ENCODE results near the gene ERC2.

ERC2 gene

GRCh38 chr3:55588146-55588765 lies 880.0 kb downstream of the ERC2 start:
- Mint-ChIP-seq H3K36me3 (ENCODE audit: low read depth) (no peaks in the 10 kb centered on the region), H3K9me3 (no peaks in the 10 kb centered on the region), H3K27ac (no peak overlapping the region), H3K4me3 (no peak overlapping the region), H3K4me1 (ENCODE audit: low read depth) (no peaks in the 10 kb centered on the region), H3K27me3 (ENCODE audit: low read depth) (no peaks in the 10 kb centered on the region)

DNA sequence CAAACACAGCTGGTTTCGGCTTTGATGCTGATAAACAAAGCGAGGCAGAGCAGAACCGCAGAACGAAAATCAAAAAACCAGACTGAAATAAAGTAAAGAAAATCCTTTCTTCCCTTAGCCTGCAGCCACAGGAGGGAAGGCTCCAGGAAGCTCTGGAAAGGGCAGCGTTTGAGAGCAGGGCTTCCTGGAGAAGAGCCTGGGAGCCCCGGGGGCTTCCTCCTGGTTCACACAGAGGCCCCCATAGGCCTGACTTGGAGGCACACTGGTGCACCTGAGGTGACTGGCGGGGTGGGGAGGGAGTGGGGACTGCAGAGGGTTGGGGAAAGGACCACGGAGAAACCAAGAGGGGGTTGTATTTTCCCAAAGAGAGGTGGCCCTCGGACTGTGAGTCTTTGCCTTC lies 882.4 kb downstream of the ERC2 start:
- Mint-ChIP-seq H3K36me3 (ENCODE audit: low read depth) (no peaks in the 10 kb centered on the region), H3K9me3 (no peaks in the 10 kb centered on the region), H3K27me3 (ENCODE audit: low read depth) (no peaks in the 10 kb centered on the region), H3K4me1 (ENCODE audit: low read depth) (no peaks in the 10 kb centered on the region), H3K4me3 (no peak overlapping the region), H3K27ac (no peak overlapping the region)

DNA sequence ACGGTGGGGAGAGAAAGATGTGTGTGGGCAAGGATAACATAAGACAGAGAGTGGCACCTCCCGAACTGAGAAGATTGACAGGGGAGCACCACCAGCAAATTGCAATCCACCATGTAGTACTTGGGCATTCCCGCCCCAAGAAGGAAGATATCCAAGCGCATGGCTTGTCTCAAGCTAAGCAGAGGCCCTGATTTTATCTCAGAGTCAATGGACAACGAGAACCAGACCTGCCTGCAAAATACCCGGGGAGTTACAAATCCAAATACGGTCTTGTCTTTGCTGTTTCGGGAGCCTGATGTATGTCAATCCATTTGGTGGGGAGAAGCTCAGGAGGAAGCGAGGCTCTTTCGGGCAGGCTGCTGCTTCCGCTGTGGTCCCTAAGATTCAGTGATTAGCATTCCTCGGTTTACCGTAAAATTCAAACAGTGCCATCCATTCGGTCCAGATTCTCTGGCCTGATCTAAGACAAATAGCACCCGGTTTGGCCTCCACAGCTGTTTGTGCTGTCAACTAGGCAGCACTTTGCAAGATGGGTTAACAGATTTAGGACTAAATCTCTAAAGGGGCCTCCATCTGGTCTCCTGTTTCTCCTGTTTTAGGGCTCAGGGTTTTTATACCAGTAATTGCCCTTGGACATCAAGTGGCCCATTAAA lies 883.4 kb downstream of the ERC2 start:
- Mint-ChIP-seq H3K9me3 (no peaks in the 10 kb centered on the region), H3K27me3 (ENCODE audit: low read depth) (no peaks in the 10 kb centered on the region), H3K4me1 (ENCODE audit: low read depth) (no peaks in the 10 kb centered on the region), H3K27ac (no peak overlapping the region), H3K4me3 (no peak overlapping the region), H3K36me3 (ENCODE audit: low read depth) (no peaks in the 10 kb centered on the region)

GRCh38 chr3:55584030-55584429 lies 884.2 kb downstream of the ERC2 start:
- H3K4me3 Mint-ChIP-seq = no peak overlapping the region
- no peak overlapping the region for H3K27ac Mint-ChIP-seq
- no peaks in the 10 kb centered on the region for H3K4me1 Mint-ChIP-seq (ENCODE audit: low read depth)
- H3K27me3 Mint-ChIP-seq (ENCODE audit: low read depth) = no peaks in the 10 kb centered on the region
- H3K9me3 Mint-ChIP-seq = no peaks in the 10 kb centered on the region
- H3K36me3 Mint-ChIP-seq (ENCODE audit: low read depth) = no peaks in the 10 kb centered on the region

DNA sequence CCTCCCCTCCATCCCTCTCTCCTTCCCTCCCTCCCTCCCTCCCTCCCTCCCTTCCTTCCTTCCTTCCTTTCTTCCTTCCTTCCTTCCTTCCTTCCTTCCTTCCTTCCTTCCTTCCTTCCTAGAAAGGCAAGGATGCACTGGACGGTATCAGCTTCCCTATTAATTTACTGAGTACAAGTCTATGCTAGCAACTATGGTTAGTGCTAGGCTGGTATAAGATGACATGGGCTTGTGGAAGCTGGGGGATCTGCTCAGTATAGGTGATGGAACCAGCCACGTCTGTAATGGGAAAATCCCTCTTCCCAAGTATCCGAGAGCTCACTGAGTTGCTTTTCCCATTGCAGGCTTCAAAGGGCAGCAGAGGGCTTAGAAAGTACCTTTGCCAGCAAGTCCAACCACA lies 884.8 kb downstream of the ERC2 start:
- H3K4me3 Mint-ChIP-seq = no peak overlapping the region
- H3K36me3 Mint-ChIP-seq (ENCODE audit: low read depth) = no peaks in the 10 kb centered on the region
- H3K4me1 Mint-ChIP-seq (ENCODE audit: low read depth) = no peaks in the 10 kb centered on the region
- no peak overlapping the region for H3K27ac Mint-ChIP-seq
- no peaks in the 10 kb centered on the region for H3K27me3 Mint-ChIP-seq (ENCODE audit: low read depth)
- no peaks in the 10 kb centered on the region for H3K9me3 Mint-ChIP-seq

DNA sequence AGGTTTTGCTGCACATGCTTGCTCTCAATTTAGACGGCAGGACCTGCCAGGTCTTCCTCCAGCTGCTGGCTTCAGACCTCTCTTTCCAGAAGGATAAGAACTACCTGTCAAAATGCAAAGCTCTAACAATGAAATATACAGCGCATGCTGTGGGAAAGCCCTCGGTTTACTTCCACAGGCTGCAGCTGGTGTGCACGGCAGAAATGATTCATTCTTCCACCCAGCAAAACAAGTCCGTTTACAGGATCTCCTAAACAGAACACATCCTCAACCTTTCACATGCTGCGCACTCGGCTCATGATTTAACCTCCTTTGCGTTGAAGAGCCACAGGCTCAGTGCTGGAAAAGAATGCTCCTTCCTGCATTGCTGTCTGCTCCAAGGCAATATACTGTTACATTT lies 888.8 kb downstream of the ERC2 start:
- H3K9me3 Mint-ChIP-seq = no peaks in the 10 kb centered on the region

DNA sequence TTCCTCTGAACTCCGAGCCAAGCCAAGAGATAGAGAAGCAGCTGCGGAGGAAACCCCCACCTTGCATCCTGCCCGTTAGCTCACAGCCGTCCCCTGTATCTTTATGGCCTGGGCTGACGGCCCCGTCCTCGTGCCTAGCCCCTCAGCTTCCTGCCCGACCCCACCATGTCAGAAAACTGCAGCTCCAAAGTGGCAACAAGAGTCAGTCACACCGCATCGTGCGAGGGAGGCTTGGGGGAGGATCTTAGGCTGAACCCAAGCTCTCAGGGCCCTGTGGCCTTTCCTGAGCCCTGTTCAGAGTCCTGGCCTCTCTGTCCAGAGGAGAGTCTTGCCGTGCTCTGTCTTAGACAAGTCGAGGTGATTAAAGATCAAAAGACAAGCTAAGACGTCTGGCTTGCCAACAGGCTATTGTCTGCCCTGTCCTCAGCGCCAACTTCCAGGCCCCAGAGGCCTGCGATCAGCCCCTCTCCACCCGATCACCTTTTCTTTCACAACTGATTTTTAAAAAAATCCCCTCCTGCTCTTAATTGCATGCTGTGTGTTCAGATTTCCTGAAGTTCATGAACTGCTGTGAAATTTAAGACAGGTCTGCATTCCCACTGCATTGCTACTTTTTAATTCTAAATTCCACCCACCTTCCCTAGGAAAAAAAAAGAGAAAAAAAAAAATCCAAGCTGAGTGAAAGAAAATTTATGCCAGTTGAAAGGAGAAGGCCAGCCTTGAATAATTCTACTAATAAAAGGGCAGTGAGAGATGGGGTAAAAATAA lies 891.5 kb downstream of the ERC2 start:
- H3K27me3 Mint-ChIP-seq (ENCODE audit: low read depth) = no peaks in the 10 kb centered on the region
- no peaks in the 10 kb centered on the region for H3K4me1 Mint-ChIP-seq (ENCODE audit: low read depth)
- no peaks in the 10 kb centered on the region for H3K9me3 Mint-ChIP-seq
- H3K36me3 Mint-ChIP-seq (ENCODE audit: low read depth) = no peaks in the 10 kb centered on the region
- H3K27ac Mint-ChIP-seq = no peak overlapping the region
- H3K4me3 Mint-ChIP-seq = no peak overlapping the region

More for the DNA sequence above, 888.8 kb downstream of the ERC2 start:
- H3K4me1 Mint-ChIP-seq (ENCODE audit: low read depth) = no peaks in the 10 kb centered on the region
- no peaks in the 10 kb centered on the region for H3K27me3 Mint-ChIP-seq (ENCODE audit: low read depth)
- H3K36me3 Mint-ChIP-seq (ENCODE audit: low read depth) = no peaks in the 10 kb centered on the region
- H3K27ac Mint-ChIP-seq = no peak overlapping the region
- no peak overlapping the region for H3K4me3 Mint-ChIP-seq

- H3K27ac Mint-ChIP-seq = no peak overlapping the region
- H3K4me1 Mint-ChIP-seq (ENCODE audit: low read depth) = peaks cover 2% of the 10 kb centered on the region
- no peaks in the 10 kb centered on the region for H3K36me3 Mint-ChIP-seq (ENCODE audit: low read depth)
- no peaks in the 10 kb centered on the region for H3K27me3 Mint-ChIP-seq (ENCODE audit: low read depth)
- H3K9me3 Mint-ChIP-seq = no peaks in the 10 kb centered on the region
- H3K4me3 Mint-ChIP-seq = no peak overlapping the region
Observed at GRCh38 chr3:55574671-55575070, 893.6 kb downstream of the ERC2 start.

- Mint-ChIP-seq H3K36me3 (ENCODE audit: low read depth) (no peaks in the 10 kb centered on the region), H3K27me3 (ENCODE audit: low read depth) (no peaks in the 10 kb centered on the region), H3K9me3 (no peaks in the 10 kb centered on the region), H3K4me1 (ENCODE audit: low read depth) (peaks cover 2% of the 10 kb centered on the region), H3K4me3 (no peak overlapping the region), H3K27ac (no peak overlapping the region)
Observed at GRCh38 chr3:55572816-55573215, 895.5 kb downstream of the ERC2 start.

DNA sequence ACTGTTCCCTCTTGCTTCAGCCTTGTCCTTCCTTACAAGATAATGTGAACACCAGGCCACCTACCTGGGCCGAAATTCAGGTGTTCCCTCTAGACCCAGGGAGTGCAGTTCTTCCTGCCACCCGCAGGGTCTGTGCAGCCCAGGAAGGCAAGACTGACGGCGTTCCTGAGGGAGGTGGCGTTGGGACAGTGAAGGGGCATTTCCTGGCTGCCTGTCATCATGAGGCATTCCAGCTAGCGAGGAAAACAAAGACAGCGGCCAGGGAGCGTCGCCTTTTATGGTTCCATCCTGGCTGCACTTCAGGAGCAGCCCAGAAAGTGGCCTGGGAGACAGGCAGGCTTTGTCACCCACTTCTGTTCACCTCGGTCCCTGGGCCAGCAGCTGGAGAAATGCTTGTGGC lies 896.4 kb downstream of the ERC2 start:
- no peak overlapping the region for H3K4me3 Mint-ChIP-seq
- H3K36me3 Mint-ChIP-seq (ENCODE audit: low read depth) = no peaks in the 10 kb centered on the region
- H3K27ac Mint-ChIP-seq = no peak overlapping the region
- H3K27me3 Mint-ChIP-seq (ENCODE audit: low read depth) = no peaks in the 10 kb centered on the region
- H3K4me1 Mint-ChIP-seq (ENCODE audit: low read depth) = peaks cover 2% of the 10 kb centered on the region
- no peaks in the 10 kb centered on the region for H3K9me3 Mint-ChIP-seq

GRCh38 chr3:55571216-55571813 lies 897.0 kb downstream of the ERC2 start:
- H3K27ac Mint-ChIP-seq = no peak overlapping the region
- H3K9me3 Mint-ChIP-seq = no peaks in the 10 kb centered on the region
- peaks cover 2% of the 10 kb centered on the region for H3K4me1 Mint-ChIP-seq (ENCODE audit: low read depth)
- no peaks in the 10 kb centered on the region for H3K27me3 Mint-ChIP-seq (ENCODE audit: low read depth)
- no peaks in the 10 kb centered on the region for H3K36me3 Mint-ChIP-seq (ENCODE audit: low read depth)
- H3K4me3 Mint-ChIP-seq = no peak overlapping the region

DNA sequence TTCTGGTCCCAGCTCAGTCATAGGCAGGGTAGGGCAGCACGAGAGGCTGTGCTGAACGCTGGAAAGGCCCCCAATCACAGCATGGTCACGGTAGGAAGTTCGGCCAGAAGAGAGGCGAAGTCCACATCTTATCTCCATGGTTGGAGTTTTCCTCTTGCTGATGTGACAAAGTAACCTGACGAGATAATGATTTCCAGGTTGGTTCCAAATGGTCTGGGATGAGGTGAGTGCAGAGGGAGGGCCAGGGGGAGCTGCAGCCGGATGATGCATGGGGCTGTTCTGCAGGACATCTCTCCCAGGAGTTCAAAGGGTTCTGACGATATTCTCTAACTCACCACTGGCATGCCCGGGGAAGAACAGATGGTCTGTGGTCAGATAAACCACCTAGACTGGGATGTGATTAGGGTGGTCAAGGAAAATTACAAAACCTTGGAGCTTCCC lies 898.0 kb downstream of the ERC2 start:
- Mint-ChIP-seq H3K4me3 (no peak overlapping the region), H3K36me3 (ENCODE audit: low read depth) (no peaks in the 10 kb centered on the region), H3K27ac (no peak overlapping the region), H3K9me3 (no peaks in the 10 kb centered on the region), H3K4me1 (ENCODE audit: low read depth) (peaks cover 2% of the 10 kb centered on the region), H3K27me3 (ENCODE audit: low read depth) (no peaks in the 10 kb centered on the region)

DNA sequence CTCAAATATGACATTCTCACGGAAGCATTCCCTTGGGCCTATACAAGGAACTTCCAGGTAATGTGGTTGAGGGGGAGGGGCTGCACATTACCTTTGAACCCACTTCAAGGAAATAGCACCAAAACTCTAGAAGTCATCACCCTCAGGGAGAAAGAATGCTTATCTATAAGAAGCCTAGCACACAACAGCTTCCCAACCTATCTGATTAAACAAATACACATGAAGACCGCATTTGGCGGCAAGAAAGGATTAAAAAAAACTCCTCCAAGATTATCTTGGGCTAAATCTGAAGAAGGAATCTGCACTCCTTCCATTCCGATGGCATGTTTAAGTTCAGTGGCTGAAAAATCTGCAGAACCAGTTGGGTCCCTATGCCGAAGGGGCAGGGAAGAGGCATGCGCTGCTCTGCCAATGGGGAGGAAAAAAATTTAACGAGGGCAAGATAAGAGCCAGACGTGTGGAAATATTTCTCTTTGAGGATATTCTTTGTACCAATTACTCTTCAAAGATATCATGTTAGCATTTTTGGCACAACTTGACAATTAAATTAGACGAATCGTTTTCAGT lies 899.2 kb downstream of the ERC2 start:
- H3K9me3 Mint-ChIP-seq = no peaks in the 10 kb centered on the region
- no peak overlapping the region for H3K4me3 Mint-ChIP-seq
- no peaks in the 10 kb centered on the region for H3K27me3 Mint-ChIP-seq (ENCODE audit: low read depth)
- no peak overlapping the region for H3K27ac Mint-ChIP-seq
- peaks cover 2% of the 10 kb centered on the region for H3K4me1 Mint-ChIP-seq (ENCODE audit: low read depth)
- H3K36me3 Mint-ChIP-seq (ENCODE audit: low read depth) = no peaks in the 10 kb centered on the region

DNA sequence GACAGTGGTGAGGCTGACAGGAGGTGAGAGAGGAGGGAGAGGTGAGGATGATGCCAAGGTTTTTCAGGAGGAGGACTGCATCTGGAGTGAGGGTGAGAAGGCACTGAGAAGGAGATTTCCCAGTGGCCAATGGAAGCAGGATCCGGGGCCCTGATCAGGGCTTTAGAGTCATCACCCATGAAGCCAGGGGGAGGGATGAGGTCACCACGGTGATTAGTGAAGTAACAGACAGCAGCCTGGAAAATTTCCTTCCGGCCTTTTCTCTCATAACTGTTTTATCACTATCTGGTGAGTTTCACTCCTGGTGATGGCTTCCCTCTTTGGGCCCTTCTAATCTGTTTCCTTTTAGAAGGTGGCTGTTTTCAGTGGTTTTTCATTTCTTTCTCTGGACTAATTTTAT lies 900.7 kb downstream of the ERC2 start:
- H3K9me3 Mint-ChIP-seq = no peaks in the 10 kb centered on the region
- H3K4me3 Mint-ChIP-seq = no peak overlapping the region
- H3K4me1 Mint-ChIP-seq (ENCODE audit: low read depth) = peaks cover 2% of the 10 kb centered on the region

More for the DNA sequence above, 900.7 kb downstream of the ERC2 start:
- H3K36me3 Mint-ChIP-seq (ENCODE audit: low read depth) = no peaks in the 10 kb centered on the region
- H3K27ac Mint-ChIP-seq = no peak overlapping the region
- no peaks in the 10 kb centered on the region for H3K27me3 Mint-ChIP-seq (ENCODE audit: low read depth)

Data from T-helper 1 cell treated with Interleukin-12 subunit alpha and Interleukin-12 subunit beta and Interleukin-4 antibody, amounts not matched to agents 30 μg/mL and 1 μg/mL, for 36 hours (primary cell).